DOHH2 (cell line): Measurements from ENCODE around the gene GLDC.

Source experiments
- CTCF ChIP-seq: fragments of 200-600 bp; sonication (generic); IDR thresholded peaks from one replicate; pipeline ENCODE4 v1.5.1; 2014; ENCODE audit warnings: antibody characterized with exemption, mild to moderate bottlenecking, low read depth, low read length; ENCODE audit not compliant: poor library complexity, severe bottlenecking
- EZH2phosphoT487 ChIP-seq: fragments of 200-600 bp; sonication (generic); IDR thresholded peaks from 2 replicates; pipeline ENCODE4 v1.6.1; 2017; ENCODE audit warnings: borderline replicate concordance, mild to moderate bottlenecking, antibody characterized with exemption, low read length, moderate library complexity, mixed read lengths

- TF ChIP-seq CTCF (no peak), EZH2phosphoT487 (no peak)
These were observed 11.1 kb downstream of the GLDC start for GRCh38 chr9:6634444-6634843.
